Measurements from ENCODE around the gene USP24. TPM values are rescaled to one million over a fixed set of nuclear protein-coding genes. Genes with fewer than 3 reads are reported as not detected.
A peak's percentile ranks its signal among the peaks of the same experiment; 100 is the strongest.

USP24 gene
- total RNA-seq, 1 donor from 2014 or later, result 44.6 TPM

DNA sequence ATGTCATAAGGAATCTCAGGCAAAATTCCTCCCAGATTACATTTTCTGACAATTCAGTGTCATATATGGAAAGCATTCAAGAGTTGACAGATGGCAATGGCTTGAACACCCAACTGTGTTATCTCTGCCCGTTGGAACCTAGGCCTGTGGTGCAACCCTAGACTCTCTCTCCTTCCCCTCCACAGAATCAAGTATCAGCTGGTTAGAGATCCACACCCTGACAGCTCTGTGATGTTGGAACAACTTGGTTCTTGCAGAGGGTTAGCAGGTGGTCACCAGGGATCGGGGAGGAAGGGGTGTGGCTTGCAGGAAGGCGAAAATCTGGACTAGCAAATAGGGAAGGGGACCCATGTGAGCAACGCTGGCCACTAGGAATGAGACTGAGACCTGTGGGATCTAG is 149.5 kb downstream of the USP24 start:
- no peak for TF ChIP-seq CTCF (conservative IDR thresholded peaks at IDR 0.05)
- Mint-ChIP-seq H3K27me3 (ENCODE audit: low read depth) (no peaks in the 10 kb centered on the region), H3K27ac (ENCODE audit: unreplicated experiment) (no peak overlapping the region), H3K36me3 (ENCODE audit: low read depth) (peaks cover 22% of the 10 kb centered on the region), H3K4me1 (no peaks in the 10 kb centered on the region), H3K9me3 (no peaks in the 10 kb centered on the region), H3K4me3 (no peak overlapping the region)
- no peak for DNase-seq (ENCODE audit: low read depth, low spot score)

DNA sequence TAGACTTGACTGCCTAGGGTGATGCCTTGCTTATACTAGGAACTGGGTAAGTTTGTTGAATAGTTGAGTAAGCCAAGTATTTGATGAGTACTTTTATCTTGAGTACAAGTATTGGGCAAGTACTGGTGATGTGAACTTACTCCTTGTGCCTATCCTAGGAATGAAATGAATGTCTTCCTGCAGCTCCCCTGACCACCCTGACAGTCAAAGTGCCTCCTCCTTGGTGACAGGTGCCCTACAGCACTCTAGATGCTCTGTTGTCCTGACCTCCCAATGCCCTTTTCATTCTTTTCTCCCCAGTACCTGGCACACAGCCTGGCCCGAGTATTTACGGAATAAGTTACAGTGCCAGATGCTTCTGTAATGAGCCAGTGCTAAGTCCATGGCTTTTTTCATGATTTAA is 150.3 kb downstream of the USP24 start:
- Mint-ChIP-seq H3K4me3 (no peak overlapping the region), H3K9me3 (no peaks in the 10 kb centered on the region), H3K4me1 (no peaks in the 10 kb centered on the region), H3K36me3 (ENCODE audit: low read depth) (peaks cover 16% of the 10 kb centered on the region), H3K27me3 (ENCODE audit: low read depth) (no peaks in the 10 kb centered on the region), H3K27ac (ENCODE audit: unreplicated experiment) (peak overlapping the region; percentile 39)
- no peak for TF ChIP-seq CTCF (conservative IDR thresholded peaks at IDR 0.05)
- DNase-seq (ENCODE audit: low read depth, low spot score), result no peak

DNA sequence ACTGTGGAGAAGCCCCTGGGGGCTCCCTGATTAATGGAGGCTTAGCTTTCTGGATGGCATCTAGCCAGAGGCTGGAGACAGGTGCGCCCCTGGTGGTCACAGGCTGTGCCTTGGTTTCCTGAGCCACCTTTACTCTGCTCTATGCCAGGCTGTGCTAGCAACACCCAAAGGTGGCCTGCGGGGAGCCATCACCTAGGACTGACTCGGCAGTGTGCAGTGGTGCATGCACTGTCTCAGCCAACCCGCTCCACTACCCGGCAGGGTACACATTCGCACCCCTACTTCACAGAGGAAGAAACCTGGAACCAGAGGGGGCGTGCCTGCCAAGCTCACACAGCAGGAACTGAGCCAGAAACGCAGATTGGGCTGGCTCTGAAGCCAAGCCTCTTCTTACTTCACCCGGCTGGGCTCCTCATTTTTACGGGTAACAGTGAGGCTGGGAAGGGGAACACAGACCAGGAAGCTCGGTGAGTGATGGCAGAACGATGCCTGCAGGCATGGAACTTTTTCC is 151.0 kb downstream of the USP24 start:
- no peak for DNase-seq (ENCODE audit: low read depth, low spot score)
- H3K4me3 Mint-ChIP-seq, result no peak overlapping the region
- no peaks in the 10 kb centered on the region for H3K4me1 Mint-ChIP-seq
- peaks cover 15% of the 10 kb centered on the region for H3K36me3 Mint-ChIP-seq (ENCODE audit: low read depth)
- H3K27ac Mint-ChIP-seq (ENCODE audit: unreplicated experiment), result no peak overlapping the region
- H3K27me3 Mint-ChIP-seq (ENCODE audit: low read depth), result no peaks in the 10 kb centered on the region
- H3K9me3 Mint-ChIP-seq, result no peaks in the 10 kb centered on the region
- peak; percentile 36 for TF ChIP-seq CTCF (conservative IDR thresholded peaks at IDR 0.05)

GRCh38 chr1:55063577-55063942 is 151.6 kb downstream of the USP24 start:
- no peak overlapping the region for H3K4me3 Mint-ChIP-seq
- no peak for TF ChIP-seq CTCF (conservative IDR thresholded peaks at IDR 0.05)
- no peaks in the 10 kb centered on the region for H3K9me3 Mint-ChIP-seq
- peaks cover 11% of the 10 kb centered on the region for H3K36me3 Mint-ChIP-seq (ENCODE audit: low read depth)
- no peak overlapping the region for H3K27ac Mint-ChIP-seq (ENCODE audit: unreplicated experiment)
- H3K4me1 Mint-ChIP-seq, result no peaks in the 10 kb centered on the region
- no peak for DNase-seq (ENCODE audit: low read depth, low spot score)
- no peaks in the 10 kb centered on the region for H3K27me3 Mint-ChIP-seq (ENCODE audit: low read depth)

- no peak for DNase-seq (ENCODE audit: low read depth, low spot score)
- TF ChIP-seq CTCF (conservative IDR thresholded peaks at IDR 0.05), result no peak
- Mint-ChIP-seq H3K4me3 (no peak overlapping the region), H3K36me3 (ENCODE audit: low read depth) (peaks cover 11% of the 10 kb centered on the region), H3K9me3 (no peaks in the 10 kb centered on the region), H3K4me1 (no peaks in the 10 kb centered on the region), H3K27ac (ENCODE audit: unreplicated experiment) (no peak overlapping the region), H3K27me3 (ENCODE audit: low read depth) (no peaks in the 10 kb centered on the region)
Measured at GRCh38 chr1:55062801-55063576, 152.2 kb downstream of the USP24 start.
